HCT116 (cell line): ENCODE measurements around the gene CELSR3. TPM values are rescaled to one million over a fixed set of nuclear protein-coding genes. Genes with fewer than 3 reads are reported as not detected.

Source experiments
- ATAC-seq: fragments of 200-7000 bp; cut with Tn5 transposase; 2 replicates; pipeline ENCODE4 v1.9.1; 2020; ENCODE audit warnings: mild to moderate bottlenecking, moderate library complexity
- BruUV-seq: library from RNA; stranded (reverse); fragments of 400-500 nt; replicated peaks from 2 replicates; lab custom pipeline; 2021; lab: Mats Ljungman, UMichigan
- CTCF ChIA-PET: fragments of 300-600 bp; sonication (Branson Sonifier 250); formaldehyde crosslinking; loops from one replicate; lab custom pipeline; 2021; ENCODE audit warnings: antibody characterized with exemption; lab: Charles Lee
- POLR2A ChIA-PET: fragments of 300-600, 350-600 bp; sonication (Branson Sonifier 250); formaldehyde crosslinking; loops from one replicate; lab custom pipeline; 2021; ENCODE audit warnings: antibody characterized with exemption; lab: Charles Lee
- RAD21 ChIA-PET, 2 experiments: fragments of 300-600 bp; sonication (Branson Sonifier 250); formaldehyde crosslinking; loops; one replicate each; lab custom pipeline; 2023; ENCODE audit warnings: low total read pairs in 2 of 2; ENCODE audit not compliant: uncharacterized antibody in 2 of 2, unreplicated experiment in 2 of 2, low non-redundant PET in 1 of 2; lab: Charles Lee
- DNase-seq: peaks from one replicate; pipeline ENCODE4 v3.0.0-alpha.2; 2010; ENCODE audit warnings: low read depth, low spot score
- H2AFZ ChIP-seq: fragments of 200-600 bp; shearing (Covaris generic), sonication (generic); 2 replicates; pipeline ENCODE4 v1.6.1; 2017; ENCODE audit warnings: low read depth, mixed run types, mixed read lengths, antibody characterized with exemption, low read length; ENCODE audit not compliant: poor library complexity, severe bottlenecking
- H3K27ac ChIP-seq: 2 replicates; pipeline ENCODE4 v1.5.1; 2012; ENCODE audit warnings: low read depth, low read length
- H3K27me3 ChIP-seq: fragments of 200-600 bp; sonication (generic); 2 replicates; pipeline ENCODE4 v1.6.1; 2016; ENCODE audit warnings: mixed run types, low read length, mixed read lengths; ENCODE audit not compliant: insufficient read depth
- H3K36me3 ChIP-seq, 2 experiments: fragments of 200-500 bp in 1 of 2; fragments of 200-600 bp in 1 of 2; sonication (Bioruptor generic) in 1 of 2; sonication (generic) in 1 of 2; 2 replicates each; pipeline versions ENCODE4 v1.5.1 to v1.6.1; 2014 to 2016; ENCODE audit warnings: low read length in 2 of 2, inconsistent platforms in 1 of 2, mixed read lengths in 1 of 2, mixed run types in 1 of 2; ENCODE audit not compliant: insufficient read depth in 2 of 2, control insufficient read depth in 1 of 2
- H3K4me1 ChIP-seq, 2 experiments: fragments of 200-600 bp in 1 of 2; sonication (generic) in 1 of 2; 2 replicates each; pipeline versions ENCODE4 v1.5.1 to v1.6.1; 2012 to 2017; ENCODE audit warnings: low read length in 2 of 2, inconsistent platforms in 1 of 2, mild to moderate bottlenecking in 1 of 2, mixed read lengths in 1 of 2, mixed run types in 1 of 2, moderate library complexity in 1 of 2; ENCODE audit not compliant: insufficient read depth in 2 of 2, control insufficient read depth in 1 of 2
- H3K4me2 ChIP-seq: fragments of 200-600 bp; sonication (generic); 2 replicates; pipeline ENCODE4 v1.6.1; 2017; ENCODE audit warnings: mixed run types, low read length, mixed read lengths
- H3K4me3 ChIP-seq, 2 experiments: fragments of 200-600 bp in 1 of 2; sonication (generic) in 1 of 2; replicated peaks in 1 of 2; 2 replicates each; pipeline ENCODE4 v1.5.1; 2011 to 2016; ENCODE audit warnings: low read length in 2 of 2, control low read depth in 1 of 2, low read depth in 1 of 2, mild to moderate bottlenecking in 1 of 2, mixed read lengths in 1 of 2, mixed run types in 1 of 2
- H3K79me2 ChIP-seq: fragments of 200-600 bp; sonication (generic); 2 replicates; pipeline ENCODE4 v1.6.1; 2017; ENCODE audit warnings: mild to moderate bottlenecking, mixed run types, low read length, moderate library complexity, mixed read lengths; ENCODE audit not compliant: insufficient read depth
- H3K9ac ChIP-seq: fragments of 200-600 bp; sonication (generic); 2 replicates; pipeline ENCODE4 v1.6.1; 2016; ENCODE audit warnings: low read length, mixed read lengths
- H3K9me2 ChIP-seq: fragments of 200-600 bp; sonication (generic), shearing (Covaris generic); 2 replicates; pipeline ENCODE4 v1.6.1; 2017; ENCODE audit warnings: mixed run types, mild to moderate bottlenecking, moderate library complexity; ENCODE audit not compliant: insufficient read depth
- H3K9me3 ChIP-seq, 2 experiments: fragments of 200-500 bp in 1 of 2; fragments of 200-600 bp in 1 of 2; sonication (Bioruptor generic) in 1 of 2; sonication (generic) in 1 of 2; 2 replicates each; pipeline ENCODE4 v1.6.1; 2014 to 2017; ENCODE audit warnings: low read length in 2 of 2, mixed read lengths in 2 of 2, inconsistent platforms in 1 of 2, low read depth in 1 of 2, mild to moderate bottlenecking in 1 of 2, mixed run types in 1 of 2, moderate library complexity in 1 of 2; ENCODE audit not compliant: control insufficient read depth in 1 of 2, insufficient read depth in 1 of 2
- H4K20me1 ChIP-seq: fragments of 200-600 bp; sonication (generic), shearing (Covaris generic); 2 replicates; pipeline ENCODE4 v1.6.1; 2017; ENCODE audit warnings: mixed run types, mild to moderate bottlenecking, moderate library complexity; ENCODE audit not compliant: insufficient read depth
- ATF3 ChIP-seq: IDR thresholded peaks from 2 replicates; pipeline ENCODE4 v1.6.1; 2012
- CEBPB ChIP-seq: IDR thresholded peaks from 2 replicates; pipeline ENCODE4 v1.6.1; 2012; ENCODE audit warnings: low read depth
- CTCF ChIP-seq, 3 experiments: fragments of 200-600 bp in 1 of 3; sonication (generic) in 1 of 3; IDR thresholded peaks in 2 of 3; conservative IDR thresholded peaks in 1 of 3; 2 replicates each; pipeline ENCODE4 v1.5.1; 2012 to 2017; ENCODE audit warnings: low read depth in 2 of 3, low read length in 2 of 3, antibody characterized with exemption in 1 of 3, borderline replicate concordance in 1 of 3, control low read depth in 1 of 3, mild to moderate bottlenecking in 1 of 3, mixed read lengths in 1 of 3, mixed run types in 1 of 3, moderate library complexity in 1 of 3; ENCODE audit not compliant: insufficient read depth in 1 of 3
- EGR1 ChIP-seq: IDR thresholded peaks from 2 replicates; pipeline ENCODE4 v1.6.1; 2012; ENCODE audit warnings: low read depth
- ELF1 ChIP-seq: IDR thresholded peaks from 2 replicates; pipeline ENCODE4 v1.6.1; 2012; ENCODE audit warnings: low read depth, borderline replicate concordance
- EZH2 ChIP-seq: fragments of 200-600 bp; sonication (generic); IDR thresholded peaks from 2 replicates; pipeline ENCODE4 v1.6.1; 2017; ENCODE audit warnings: antibody characterized with exemption, mixed run types
- FOSL1 ChIP-seq: IDR thresholded peaks from 2 replicates; pipeline ENCODE4 v1.6.1; 2012; ENCODE audit warnings: low read depth
- JUND ChIP-seq: IDR thresholded peaks from 2 replicates; pipeline ENCODE4 v1.6.1; 2012
- POLR2A ChIP-seq: IDR thresholded peaks from 2 replicates; pipeline ENCODE4 v1.7.0; 2011; ENCODE audit warnings: borderline replicate concordance; ENCODE audit not compliant: insufficient read depth, insufficient read length; ENCODE audit errors: extremely low read depth
- POLR2AphosphoS5 ChIP-seq: IDR thresholded peaks from 2 replicates; pipeline ENCODE4 v1.6.1; 2011; ENCODE audit warnings: mild to moderate bottlenecking, low read depth, low read length, moderate library complexity
- RAD21 ChIP-seq: IDR thresholded peaks from 2 replicates; pipeline ENCODE4 v1.6.1; 2012; ENCODE audit warnings: low read depth, mild to moderate bottlenecking
- REST ChIP-seq: IDR thresholded peaks from 2 replicates; pipeline ENCODE4 v1.6.1; 2012; ENCODE audit warnings: low read depth
- SIN3A ChIP-seq: IDR thresholded peaks from 2 replicates; pipeline ENCODE4 v1.6.1; 2012; ENCODE audit warnings: low read depth
- SP1 ChIP-seq: IDR thresholded peaks from 2 replicates; pipeline ENCODE4 v1.6.1; 2012; ENCODE audit warnings: low read depth
- TCF7L2 ChIP-seq: IDR thresholded peaks from 2 replicates; pipeline ENCODE4 v1.7.0; 2011; ENCODE audit warnings: borderline replicate concordance, inconsistent platforms; ENCODE audit not compliant: insufficient read depth, insufficient read length; ENCODE audit errors: extremely low read depth
- YY1 ChIP-seq: IDR thresholded peaks from 2 replicates; pipeline ENCODE4 v1.6.1; 2011; ENCODE audit warnings: low read length, low read depth, moderate library complexity, mild to moderate bottlenecking; ENCODE audit not compliant: insufficient replicate concordance; ENCODE audit errors: extremely low read depth
- ZFX ChIP-seq: fragments of 450-650 bp; IDR thresholded peaks from 2 replicates; pipeline ENCODE4 v1.6.1; 2017
- ZNF274 ChIP-seq: fragments of 200-500 bp; sonication (Bioruptor generic); IDR thresholded peaks from 2 replicates; pipeline ENCODE4 v1.6.1; 2014; ENCODE audit warnings: mild to moderate bottlenecking, low read depth, low read length, inconsistent platforms
- intact Hi-C: fragments of 100-400 bp; cut with micrococcal nuclease; formaldehyde crosslinking; loops from 2 replicates; pipeline ENCODE4 v1.10.0; 2022
- total RNA-seq: library from RNA; stranded (reverse); gene quantifications from one replicate; pipeline ENCODE4 v1.2.1, GENCODE V29; 2021; ENCODE audit not compliant: unreplicated experiment

Gene CELSR3
- total RNA-seq, 1 experiment from 2014 or later = 7.8 TPM

- ATAC-seq = peak; percentile 88
- CTCF ChIA-PET = interaction anchor here (0.6 to 2.0 kb wide), 9 partner anchors 10 to 285 kb away, joined by 3 to 8 read pairs (median 5); partner anchors contain the start of gene CELSR3
- Histone ChIP-seq H3K36me3 (peaks cover 30 to 43% of the 10 kb centered on the region in 2 experiments), H4K20me1 (no peaks in the 10 kb centered on the region), H3K79me2 (peaks cover 34% of the 10 kb centered on the region), H3K4me2 (peak within 1 kb of the TSS; percentile 93), H3K9me3 (no peaks in the 10 kb centered on the region), H3K27me3 (no peaks in the 10 kb centered on the region), H3K4me3 (peak within 1 kb of the TSS; percentile 77 to 96), H3K27ac (peak within 1 kb of the TSS; percentile 91), H3K9ac (peak within 1 kb of the TSS; percentile 89), H2AFZ (no peak within 1 kb of the TSS), H3K9me2 (no peaks in the 10 kb centered on the region), H3K4me1 (peaks cover 13 to 21% of the 10 kb centered on the region in 2 experiments)
- intact Hi-C loops = loop anchor here (5.0 kb wide), 1 partner anchor 266 kb away; no protein-coding TSS in a partner anchor
- RAD21 ChIA-PET = no interaction called here
- DNase-seq = peak; percentile 60
- BruUV-seq = no TSS peak
- POLR2A ChIA-PET = interaction anchor here (1.0 to 1.5 kb wide), 2 partner anchors 22 to 23 kb away, joined by 3 read pairs; partner anchors contain the start of gene CELSR3
- no peak for TF ChIP-seq REST
- no peak for TF ChIP-seq ZNF274
- no peak for TF ChIP-seq SP1
- no peak for TF ChIP-seq FOSL1
- no peak for TF ChIP-seq YY1
- TF ChIP-seq ZFX = peak; percentile 83
- TF ChIP-seq POLR2AphosphoS5 = peak; percentile 90
- no peak for TF ChIP-seq CEBPB
- no peak for TF ChIP-seq ELF1
- peak; percentile 49; the same call in 1 of the 2 replicates for TF ChIP-seq SIN3A
- peak; percentile 58 to 81 (median 63); a peak in 5 of 6 replicates for TF ChIP-seq CTCF (IDR thresholded peaks at IDR 0.05 in 2 of 3, conservative IDR thresholded peaks at IDR 0.05 in 1 of 3; ENCODE audit: borderline replicate concordance in 1 of 3, insufficient read depth in 1 of 3, low read depth in 2 of 3, low read length in 2 of 3)
- TF ChIP-seq TCF7L2 = no peak
- no peak for TF ChIP-seq ATF3
- no peak for TF ChIP-seq EZH2
- no peak for TF ChIP-seq EGR1
- TF ChIP-seq JUND = no peak
- TF ChIP-seq RAD21 = peak; percentile 61
- peak; percentile 90 for TF ChIP-seq POLR2A
Observed at GRCh38 chr3:48685603-48686511, 23.2 kb upstream of the CELSR3 start, which contains the start of gene NCKIPSD. Gene NCKIPSD, minus strand, starts transcription at chr3:48685915. Its CDS starts 108 bp downstream, at chr3:48685807.
